ENCODE results near the gene FBXO31. TPM values are rescaled to one million over a fixed set of nuclear protein-coding genes. Genes with fewer than 3 reads are reported as not detected.

The FBXO31 gene
- total and polyA plus RNA-seq, 2 donors (not counting 1 experiment from before 2014, with no cell fraction given) = 17.8 to 32.9 TPM

GRCh38 chr16:87332150-87332549 lies 51.4 kb downstream of the FBXO31 start:
- Mint-ChIP-seq H3K4me1 (peaks cover 8% of the 10 kb centered on the region), H3K27ac (no peak overlapping the region), H3K27me3 (no peaks in the 10 kb centered on the region), H3K4me3 (no peak overlapping the region), H3K9me3 (ENCODE audit: insufficient read depth) (no peaks in the 10 kb centered on the region)
- no peak overlapping the region for H3K27ac ChIP-seq (ENCODE audit: low read length in 2 of 2)
- H3K36me3 ChIP-seq (replicated peaks in 1 of 2; ENCODE audit: control extremely low read depth in 1 of 2, control insufficient read depth in 1 of 2, extremely low read depth in 1 of 2, insufficient read depth in 2 of 2, low read length in 1 of 2) = peaks cover 0 to 37% of the 10 kb centered on the region in 2 experiments
- intact Hi-C loops (cut with micrococcal nuclease) = no loop called here
- WGBS (ENCODE audit: insufficient coverage) = 98% methylated on average over 7 of the region's 10 CpGs
- ChIA-PET CTCF (interaction anchor here (1.4 kb wide), 1 partner anchor 62 kb away, joined by 3 read pairs; no protein-coding TSS in a partner anchor), POLR2A (no interaction called here)
- H2AFZ ChIP-seq (ENCODE audit: insufficient read depth, low read depth, low read length, poor library complexity, severe bottlenecking) = no peak overlapping the region
- H3K4me1 ChIP-seq (ENCODE audit: control insufficient read depth in 2 of 2, insufficient read depth in 2 of 2, low read length in 2 of 2) = peaks cover 7 to 8% of the 10 kb centered on the region in 2 donors
- no peak for TF ChIP-seq EZH2 (IDR thresholded peaks at IDR 0.05; ENCODE audit: borderline replicate concordance, insufficient read depth, low read depth, low read length, poor library complexity, severe bottlenecking)
- no peak for TF ChIP-seq CTCF (IDR thresholded peaks at IDR 0.05)
- no peak overlapping the region for H3K4me3 ChIP-seq (ENCODE audit: control extremely low read depth in 1 of 5, extremely low read depth in 1 of 5, insufficient read depth in 1 of 5, low read depth in 2 of 5, low read length in 4 of 5)
- no peaks in the 10 kb centered on the region for H3K27me3 ChIP-seq (replicated peaks in 1 of 4; ENCODE audit: control extremely low read depth in 1 of 4, control insufficient read depth in 3 of 4, insufficient read depth in 4 of 4, low read length in 3 of 4)
- H3K9me3 ChIP-seq (ENCODE audit: control extremely low read depth in 1 of 3, control insufficient read depth in 2 of 3, insufficient read depth in 1 of 3, low read length in 2 of 3) = no peaks in the 10 kb centered on the region
- no peak overlapping the region for H3K9ac ChIP-seq (ENCODE audit: low read length)
- peaks cover 7% of the 10 kb centered on the region for H3K79me2 ChIP-seq (ENCODE audit: control insufficient read depth, insufficient read depth, low read length)
- no peak for DNase-seq
- no peaks in the 10 kb centered on the region for H4K20me1 ChIP-seq (ENCODE audit: control insufficient read depth, insufficient read depth, low read length, poor library complexity, severe bottlenecking)
- no peak for ATAC-seq (ENCODE audit: low read depth)
- H3K4me2 ChIP-seq (replicated peaks; ENCODE audit: low read depth, low read length, poor library complexity, severe bottlenecking) = no peak overlapping the region

- Histone ChIP-seq H3K36me3 (replicated peaks in 1 of 2; ENCODE audit: control extremely low read depth in 1 of 2, control insufficient read depth in 1 of 2, extremely low read depth in 1 of 2, insufficient read depth in 2 of 2, low read length in 1 of 2) (peaks cover 0 to 37% of the 10 kb centered on the region in 2 experiments), H3K9me3 (ENCODE audit: control extremely low read depth in 1 of 3, control insufficient read depth in 2 of 3, insufficient read depth in 1 of 3, low read length in 2 of 3) (no peaks in the 10 kb centered on the region), H3K4me2 (replicated peaks; ENCODE audit: low read depth, low read length, poor library complexity, severe bottlenecking) (no peak overlapping the region), H2AFZ (ENCODE audit: insufficient read depth, low read depth, low read length, poor library complexity, severe bottlenecking) (no peak overlapping the region), H3K27ac (ENCODE audit: low read length in 2 of 2) (no peak overlapping the region), H3K4me3 (ENCODE audit: control extremely low read depth in 1 of 5, extremely low read depth in 1 of 5, insufficient read depth in 1 of 5, low read depth in 2 of 5, low read length in 4 of 5) (no peak overlapping the region), H3K79me2 (ENCODE audit: control insufficient read depth, insufficient read depth, low read length) (peaks cover 3% of the 10 kb centered on the region), H3K9ac (ENCODE audit: low read length) (no peak overlapping the region), H3K4me1 (ENCODE audit: control insufficient read depth in 2 of 2, insufficient read depth in 2 of 2, low read length in 2 of 2) (no peaks in the 10 kb centered on the region), H4K20me1 (ENCODE audit: control insufficient read depth, insufficient read depth, low read length, poor library complexity, severe bottlenecking) (no peaks in the 10 kb centered on the region), H3K27me3 (replicated peaks in 1 of 4; ENCODE audit: control extremely low read depth in 1 of 4, control insufficient read depth in 3 of 4, insufficient read depth in 4 of 4, low read length in 3 of 4) (no peaks in the 10 kb centered on the region)
- no peak for ATAC-seq (ENCODE audit: low read depth)
- Mint-ChIP-seq H3K9me3 (ENCODE audit: insufficient read depth) (no peaks in the 10 kb centered on the region), H3K4me3 (no peak overlapping the region), H3K27me3 (no peaks in the 10 kb centered on the region), H3K4me1 (peaks cover 2% of the 10 kb centered on the region), H3K27ac (no peak overlapping the region)
- DNase-seq = no peak
- ChIA-PET CTCF (interaction anchor here (1.4 kb wide), 1 partner anchor 63 kb away, joined by 3 read pairs; no protein-coding TSS in a partner anchor), POLR2A (no interaction called here)
- TF ChIP-seq EZH2 (IDR thresholded peaks at IDR 0.05; ENCODE audit: borderline replicate concordance, insufficient read depth, low read depth, low read length, poor library complexity, severe bottlenecking) = no peak
- TF ChIP-seq CTCF (IDR thresholded peaks at IDR 0.05) = no peak
- intact Hi-C loops (cut with micrococcal nuclease) = no loop called here
- WGBS (ENCODE audit: insufficient coverage) = 97% methylated on average over 30 of the region's 31 CpGs
These were observed 52.3 kb downstream of the FBXO31 start for GRCh38 chr16:87331241-87331801.
